HG02610 (cell line): ENCODE data around the gene PTGES.

Experiments
- ATAC-seq: cut with Tn5 transposase; IDR thresholded peaks from one replicate; pipeline ENCODE4 v1.9.1; 2021; ENCODE audit warnings: mild to moderate bottlenecking, moderate library complexity; ENCODE audit not compliant: unreplicated experiment

PTGES gene

GRCh38 chr9:129720865-129721545, 31.8 kb downstream of the PTGES start:
- ATAC-seq = no peak

GRCh38 chr9:129720181-129720864, 32.5 kb downstream of the PTGES start:
- no peak for ATAC-seq

- no peak for ATAC-seq
These were observed 33.7 kb downstream of the PTGES start for GRCh38 chr9:129719135-129719534.

- ATAC-seq = no peak
These were observed 34.2 kb downstream of the PTGES start for GRCh38 chr9:129718647-129719046.

- no peak for ATAC-seq
These were observed 34.9 kb downstream of the PTGES start for GRCh38 chr9:129717991-129718390.

- ATAC-seq = no peak
These were observed 36.8 kb downstream of the PTGES start for GRCh38 chr9:129716091-129716490.

- ATAC-seq = no peak
These were observed 38.3 kb downstream of the PTGES start for GRCh38 chr9:129714511-129715061.

- ATAC-seq = no peak
These were observed 39.5 kb downstream of the PTGES start for GRCh38 chr9:129713402-129713679.

GRCh38 chr9:129712634-129713401, 40.0 kb downstream of the PTGES start:
- ATAC-seq = no peak

GRCh38 chr9:129710169-129710453, 42.7 kb downstream of the PTGES start:
- ATAC-seq = no peak

GRCh38 chr9:129709438-129710168, 43.2 kb downstream of the PTGES start:
- no peak for ATAC-seq

GRCh38 chr9:129708793-129709192, 44.0 kb downstream of the PTGES start:
- no peak for ATAC-seq

GRCh38 chr9:129704807-129705206, 48.0 kb downstream of the PTGES start:
- no peak for ATAC-seq

GRCh38 chr9:129703667-129704355, 49.0 kb downstream of the PTGES start:
- no peak for ATAC-seq

- ATAC-seq = no peak
These were observed 50.0 kb downstream of the PTGES start for GRCh38 chr9:129702589-129703520.

- ATAC-seq = no peak
These were observed 51.3 kb downstream of the PTGES start for GRCh38 chr9:129701549-129701948.

GRCh38 chr9:129701054-129701453, 51.8 kb downstream of the PTGES start:
- ATAC-seq = no peak

GRCh38 chr9:129698254-129698757, 54.5 kb downstream of the PTGES start:
- no peak for ATAC-seq

- ATAC-seq = no peak
These were observed 55.1 kb downstream of the PTGES start for GRCh38 chr9:129697656-129698253.
